GM19023 (cell line): ENCODE data around the gene NRP2.

Experiments
- ATAC-seq: cut with Tn5 transposase; IDR thresholded peaks from one replicate; pipeline ENCODE4 v1.9.1; 2021; ENCODE audit warnings: mild to moderate bottlenecking, moderate library complexity; ENCODE audit not compliant: unreplicated experiment

Gene NRP2

DNA sequence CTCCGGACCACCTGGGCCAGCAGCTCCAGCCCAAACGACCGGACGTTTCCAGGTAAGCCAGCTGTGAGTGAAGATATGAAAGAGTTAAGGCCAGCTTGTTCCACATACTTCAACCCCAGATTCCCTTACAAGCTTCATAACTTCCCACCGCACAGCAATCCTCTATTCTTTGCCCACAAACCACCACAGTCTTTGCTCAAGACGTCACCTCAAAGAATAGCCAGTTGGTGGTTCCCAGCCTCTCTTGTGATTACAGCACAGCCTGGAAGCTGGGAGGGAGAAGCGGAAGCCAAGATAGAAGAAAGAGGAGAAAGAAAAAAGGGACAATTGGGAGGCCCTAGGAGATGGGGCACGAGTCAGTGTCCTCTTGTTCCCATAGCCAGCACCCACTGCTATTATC, 70.6 kb downstream of the NRP2 start:
- ATAC-seq = no peak

DNA sequence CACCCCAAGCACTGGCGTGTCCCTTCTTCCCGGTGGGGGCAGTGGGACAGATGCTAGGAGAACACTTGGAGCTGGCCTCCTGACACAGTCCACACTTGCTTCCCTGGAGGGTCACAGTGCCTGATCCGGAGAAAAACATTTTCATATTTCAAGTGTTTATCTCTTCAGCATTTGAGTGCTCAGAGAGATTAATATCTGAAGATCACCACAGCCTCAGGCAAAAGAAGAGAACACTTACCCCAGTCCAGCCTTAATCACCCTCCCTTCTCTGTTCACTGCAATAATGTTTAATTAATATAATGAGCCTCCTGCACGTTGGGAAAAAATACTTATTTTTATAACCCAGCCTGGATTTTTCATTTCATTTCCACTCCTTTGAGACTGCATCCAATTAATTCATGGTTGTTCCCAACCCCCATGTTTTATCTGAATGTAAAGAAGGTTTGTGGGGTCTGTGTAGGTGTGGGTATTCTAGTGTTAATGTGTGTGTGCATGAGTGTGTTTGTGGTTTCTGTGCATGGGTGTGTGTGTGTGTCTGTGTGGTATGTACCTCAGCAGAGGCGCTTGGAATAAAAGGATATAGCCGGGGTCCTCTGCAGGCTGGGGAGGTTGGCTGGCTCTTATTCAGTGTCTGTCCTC, 72.1 kb downstream of the NRP2 start:
- no peak for ATAC-seq

DNA sequence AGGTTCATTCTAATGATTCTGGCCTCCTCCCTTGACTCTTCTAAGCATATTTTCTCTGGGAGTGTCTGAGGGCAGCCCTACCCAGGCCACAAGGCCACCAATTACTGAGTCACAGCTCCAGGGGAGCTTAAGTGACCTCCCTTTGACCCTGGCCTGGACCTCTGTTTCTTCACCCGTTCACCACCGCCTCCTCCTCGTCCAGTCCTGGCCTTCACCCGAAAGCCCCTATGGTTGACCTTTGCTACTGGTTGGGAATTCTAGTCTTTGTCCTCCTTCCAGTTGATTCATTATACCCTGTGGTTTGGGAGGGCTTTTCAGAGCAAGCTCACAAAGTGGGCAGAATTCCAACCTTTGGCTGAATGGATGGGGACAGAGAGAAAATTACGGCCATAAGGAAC, 72.6 kb downstream of the NRP2 start:
- no peak for ATAC-seq

DNA sequence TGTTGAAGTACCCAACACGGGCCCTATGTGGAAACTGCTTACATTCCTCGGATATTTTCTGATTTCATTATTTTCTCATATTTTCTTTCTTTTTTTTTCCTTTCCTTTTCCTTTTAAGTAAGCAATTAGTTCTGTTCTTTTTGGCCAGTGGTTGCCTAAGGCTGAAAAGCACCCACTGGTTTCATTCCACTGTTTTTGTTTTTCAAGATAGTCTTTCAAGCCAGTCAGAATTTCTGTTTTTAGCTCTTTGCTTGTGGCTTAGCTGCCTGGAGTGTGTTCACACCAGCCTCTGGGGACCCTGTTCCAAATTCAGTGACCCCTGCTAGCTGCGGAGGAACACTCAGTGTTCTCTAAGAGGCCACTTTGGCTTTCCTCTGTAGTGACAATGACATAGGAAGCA, 73.6 kb downstream of the NRP2 start:
- ATAC-seq = no peak

DNA sequence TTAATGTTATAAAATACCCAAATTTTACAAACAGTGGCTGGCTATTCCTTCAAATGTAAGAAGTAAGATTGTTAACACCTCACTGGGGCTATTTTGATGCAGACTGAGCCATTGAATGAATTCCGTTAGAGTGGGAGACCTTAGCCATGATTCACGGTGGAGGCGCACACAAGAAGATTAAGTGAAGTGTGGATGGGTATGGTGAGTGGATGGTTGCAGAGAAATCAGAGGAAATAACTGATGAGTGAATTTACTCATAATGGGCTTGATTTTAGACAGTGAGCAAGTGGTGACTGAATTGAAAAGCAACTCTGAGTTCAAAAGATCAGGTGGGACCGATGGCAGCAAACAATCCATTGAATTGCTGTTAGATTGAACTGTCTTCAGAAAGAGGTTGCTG, 75.0 kb downstream of the NRP2 start:
- ATAC-seq = no peak

DNA sequence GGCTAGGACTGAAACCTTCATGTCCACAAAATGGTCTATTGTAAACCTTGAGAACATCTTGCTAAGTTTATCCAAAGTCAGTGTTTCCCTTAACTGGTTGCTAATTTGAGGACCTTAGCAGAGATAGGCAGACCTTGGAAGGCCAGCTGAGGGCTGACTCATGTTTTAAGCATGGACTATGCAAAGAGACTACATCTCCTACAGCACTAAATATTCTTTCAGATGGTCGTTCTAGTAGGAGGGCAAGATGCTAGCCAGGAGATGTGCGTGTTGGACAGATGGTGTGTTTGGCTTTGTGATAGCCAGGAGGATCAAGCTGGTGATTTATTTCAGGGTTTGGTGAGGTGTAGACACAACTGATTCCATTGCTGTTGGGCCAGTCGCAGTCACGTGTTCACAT, 75.8 kb downstream of the NRP2 start:
- ATAC-seq = no peak

DNA sequence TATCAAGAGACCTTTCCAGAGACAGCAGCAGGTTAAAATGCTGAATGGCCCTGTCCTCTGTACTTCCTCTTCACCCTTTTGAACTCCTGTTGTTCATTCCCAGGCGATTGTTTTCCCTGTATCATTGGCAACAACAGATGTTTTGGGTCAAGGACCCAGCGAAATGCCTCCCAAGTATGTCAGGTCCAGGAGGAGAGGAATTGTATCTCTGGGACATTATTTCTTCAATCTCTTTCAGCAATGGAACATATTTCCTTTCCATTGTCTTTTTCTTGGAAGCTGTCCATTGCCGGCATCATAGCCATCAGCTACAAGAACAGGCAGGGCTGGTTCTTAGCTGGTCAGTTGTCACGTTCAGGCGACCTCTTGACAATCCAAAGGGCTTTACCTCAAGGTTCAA, 76.2 kb downstream of the NRP2 start:
- no peak for ATAC-seq

DNA sequence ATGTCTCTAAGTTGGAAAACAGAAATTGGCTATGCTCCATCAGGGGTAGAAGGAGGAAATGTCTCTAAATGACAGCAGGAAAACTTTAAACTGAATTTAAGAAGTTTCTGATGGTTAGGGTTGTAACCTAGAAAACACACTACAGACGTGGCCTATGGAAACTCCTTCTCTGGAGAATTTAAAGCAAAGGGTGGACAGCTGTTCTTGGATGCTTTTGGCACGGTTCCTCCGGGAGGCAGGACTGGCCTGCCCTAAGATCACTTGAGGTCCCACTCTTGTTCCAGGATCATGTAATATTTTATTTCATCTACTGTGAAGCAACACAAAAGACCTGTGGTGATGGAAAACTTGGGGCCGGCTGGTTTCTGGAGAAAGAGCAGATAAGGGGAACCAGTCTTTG, 77.0 kb downstream of the NRP2 start:
- no peak for ATAC-seq

DNA sequence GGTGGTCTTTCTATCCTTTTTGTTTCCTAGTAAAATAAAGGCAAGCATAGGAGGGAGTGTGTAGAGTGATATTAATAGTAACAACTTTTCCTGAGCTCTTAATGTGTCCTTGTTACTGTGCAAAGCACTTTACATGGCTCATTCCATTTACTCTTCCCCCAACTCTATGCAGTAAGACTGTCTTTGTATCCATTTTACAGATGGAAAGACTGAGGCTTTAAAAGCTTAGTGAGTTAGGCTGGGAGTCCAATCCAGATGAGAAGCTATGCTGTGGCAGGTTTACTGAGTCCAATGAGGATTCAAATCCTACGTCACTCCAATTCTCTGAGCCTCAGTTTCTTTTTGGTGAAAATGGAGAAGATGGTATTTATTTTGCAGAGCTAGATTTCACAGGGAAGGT, 77.4 kb downstream of the NRP2 start:
- ATAC-seq = no peak

DNA sequence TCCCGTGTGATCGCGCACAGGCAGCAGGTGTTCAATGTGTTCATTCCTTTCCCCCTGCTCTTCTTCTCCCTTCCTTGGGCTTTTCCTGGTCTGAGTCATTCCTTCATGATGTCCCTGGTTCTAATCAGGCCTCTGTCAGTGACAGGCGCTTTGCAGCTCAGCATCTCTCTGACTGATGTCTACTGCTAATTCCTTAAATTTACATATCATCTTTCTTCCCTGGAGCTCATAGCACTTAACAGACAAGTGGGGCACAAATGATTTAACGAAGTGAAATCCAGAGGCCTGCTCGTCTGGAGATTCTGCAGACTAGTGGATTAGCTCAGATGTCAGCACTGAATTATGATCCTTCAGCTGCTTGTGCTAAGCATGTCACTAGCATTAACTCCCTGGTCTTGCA, 77.9 kb downstream of the NRP2 start:
- no peak for ATAC-seq

DNA sequence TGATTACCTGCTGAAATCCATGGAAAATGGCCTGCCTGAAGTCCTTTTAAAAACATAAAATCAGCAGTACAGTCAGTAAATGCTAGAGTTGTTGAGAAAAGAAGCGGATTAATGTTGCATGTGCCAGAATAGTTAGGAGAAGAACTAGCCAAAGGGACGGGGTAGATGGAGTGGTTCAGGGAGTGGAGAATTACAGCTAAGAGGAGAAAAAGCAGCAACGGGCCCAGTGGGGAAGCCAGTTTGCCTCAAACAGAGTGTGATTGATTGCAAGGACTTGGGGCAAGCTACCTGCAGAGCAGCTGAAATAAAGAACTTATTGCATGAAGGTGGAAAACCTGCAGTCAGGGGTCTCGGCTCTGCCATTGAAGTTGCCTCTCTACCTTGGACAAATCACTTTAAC, 79.1 kb downstream of the NRP2 start:
- no peak for ATAC-seq

DNA sequence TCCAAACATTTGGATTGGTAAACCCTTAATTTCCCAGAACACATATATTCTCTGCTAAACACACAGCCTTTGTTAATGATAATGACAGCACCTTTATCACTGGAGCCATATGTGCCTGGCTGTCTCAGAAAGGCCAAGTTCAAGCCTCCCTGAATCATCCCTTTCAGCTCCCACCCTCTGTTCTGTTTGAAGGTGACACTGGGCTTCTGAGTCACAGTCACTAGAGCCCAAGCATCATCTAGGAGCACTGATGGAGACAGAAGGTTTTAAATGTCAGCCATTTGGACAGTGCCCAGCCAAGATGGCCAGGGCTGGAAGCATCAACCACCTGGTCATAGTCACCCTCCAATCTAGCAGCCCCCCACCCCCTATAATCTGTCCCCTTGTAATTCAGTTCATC, 80.6 kb downstream of the NRP2 start:
- no peak for ATAC-seq

DNA sequence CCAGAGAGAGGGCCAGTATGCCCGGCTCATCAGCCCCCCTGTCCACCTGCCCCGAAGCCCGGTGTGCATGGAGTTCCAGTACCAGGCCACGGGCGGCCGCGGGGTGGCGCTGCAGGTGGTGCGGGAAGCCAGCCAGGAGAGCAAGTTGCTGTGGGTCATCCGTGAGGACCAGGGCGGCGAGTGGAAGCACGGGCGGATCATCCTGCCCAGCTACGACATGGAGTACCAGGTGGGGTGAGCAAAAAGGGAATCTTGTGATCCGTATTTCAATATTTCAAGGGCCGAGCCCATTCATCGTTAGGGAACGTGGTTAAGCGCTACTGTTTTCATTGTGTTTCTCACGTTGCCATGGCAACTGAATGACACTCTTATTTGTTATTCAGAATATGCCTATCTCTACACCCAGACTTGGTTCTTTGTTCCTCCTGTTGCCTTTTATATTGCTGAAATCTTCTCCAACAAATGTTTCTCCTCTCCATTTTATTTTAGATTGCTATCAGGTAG, 81.5 kb downstream of the NRP2 start:
- peak; percentile 38 for ATAC-seq

DNA sequence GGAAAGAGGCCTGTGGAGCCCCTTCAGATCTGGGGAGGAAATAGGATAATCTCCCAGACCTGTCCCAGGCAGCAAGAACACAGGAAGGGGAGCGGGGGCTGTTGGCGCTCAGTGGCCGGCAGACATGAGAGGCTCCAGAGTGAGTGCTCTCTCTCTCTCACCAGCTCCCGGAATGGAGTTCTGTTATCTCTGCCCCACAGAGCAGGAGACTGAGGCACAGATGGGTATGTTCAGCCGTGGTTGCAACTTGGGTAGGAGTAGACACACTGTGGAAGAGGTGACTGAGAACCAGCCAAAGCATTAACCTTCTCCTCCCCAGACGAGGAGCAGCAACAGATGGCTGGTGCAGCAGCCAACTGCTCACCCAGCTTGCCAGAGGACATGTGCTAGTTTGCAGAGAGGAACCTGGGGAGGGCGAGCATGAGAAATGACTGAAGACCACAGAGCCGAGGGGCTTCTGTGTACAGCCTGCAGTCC, 82.0 kb downstream of the NRP2 start:
- ATAC-seq = no peak

DNA sequence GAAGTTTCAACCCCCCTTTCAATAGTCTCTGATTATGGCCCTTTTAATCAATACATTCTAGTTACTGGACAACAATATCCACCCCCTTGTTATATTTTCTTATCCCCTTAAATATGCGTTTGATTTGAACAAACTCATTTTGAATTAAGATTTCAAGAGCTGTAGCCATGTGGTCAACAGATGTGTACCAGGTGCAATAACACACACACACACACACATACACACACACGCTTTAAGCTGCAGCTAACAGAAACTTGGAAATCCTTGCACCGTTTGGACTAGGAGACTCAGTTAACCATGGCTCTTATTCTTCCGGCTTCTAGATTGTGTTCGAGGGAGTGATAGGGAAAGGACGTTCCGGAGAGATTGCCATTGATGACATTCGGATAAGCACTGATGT, 82.8 kb downstream of the NRP2 start:
- no peak for ATAC-seq

DNA sequence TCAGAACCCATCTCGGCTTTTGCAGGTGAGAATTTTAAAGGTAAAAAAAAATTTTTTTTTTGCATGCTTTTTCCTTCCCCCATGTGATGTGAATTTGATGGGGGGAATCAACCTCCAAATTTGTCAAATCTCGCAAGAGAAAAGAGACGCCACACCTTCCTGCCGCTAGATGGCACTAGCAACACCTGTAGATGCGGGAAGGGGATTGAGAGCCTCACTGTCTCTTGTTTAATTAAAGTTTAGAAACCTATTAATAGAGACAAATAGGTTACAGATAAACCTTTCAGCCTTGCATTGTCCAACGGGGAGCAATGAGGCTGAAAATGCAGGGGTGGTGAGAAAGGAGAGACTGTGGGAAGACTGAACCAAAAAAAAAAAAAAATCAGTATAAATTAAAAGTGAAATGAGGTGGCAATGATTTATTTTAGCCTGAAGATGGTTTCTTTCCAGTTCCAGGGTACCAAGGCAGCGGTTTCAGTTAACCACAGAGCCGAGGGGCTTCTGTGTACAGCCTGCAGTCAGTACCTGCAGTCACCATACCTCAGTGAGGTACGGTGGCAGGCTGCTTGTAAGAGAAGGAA, 84.6 kb downstream of the NRP2 start:
- no peak for ATAC-seq

DNA sequence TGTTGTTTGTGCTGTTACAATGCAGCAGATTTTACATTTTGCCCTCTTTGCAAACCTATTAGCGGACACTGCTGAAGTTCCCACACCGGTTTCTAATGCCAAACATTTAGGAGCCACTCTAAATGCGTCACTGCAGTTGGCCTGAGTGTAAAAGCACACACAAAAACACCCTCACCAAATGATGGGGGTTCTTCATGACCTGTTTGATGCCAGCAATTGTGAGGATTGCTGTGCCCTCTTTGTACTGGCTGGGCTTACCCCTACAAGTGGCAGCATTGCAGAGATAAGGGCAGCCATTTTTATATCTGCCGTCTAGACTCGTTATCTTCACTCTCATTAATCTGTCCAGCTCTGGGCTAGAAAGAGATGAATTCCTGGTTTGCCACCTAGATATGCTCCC, 85.3 kb downstream of the NRP2 start:
- no peak for ATAC-seq

DNA sequence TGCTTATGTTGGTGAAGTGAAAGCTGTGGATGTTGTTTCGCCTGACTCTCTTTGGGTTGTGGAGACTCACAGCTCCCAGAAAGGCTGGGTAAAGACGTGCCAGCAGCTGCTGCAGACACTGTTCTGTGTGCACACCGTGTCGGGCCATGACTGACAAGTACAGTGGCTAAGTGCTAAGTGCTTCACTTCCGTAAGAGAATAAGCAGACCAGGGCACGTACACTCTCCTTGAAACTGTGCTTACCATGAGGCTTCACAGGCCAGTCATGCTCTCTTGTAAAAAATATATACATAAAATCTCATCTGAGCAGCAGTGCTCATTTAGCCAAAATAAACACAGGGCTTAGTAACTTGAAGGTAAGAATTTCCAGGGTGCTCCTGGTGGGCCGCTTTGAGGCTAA, 86.0 kb downstream of the NRP2 start:
- ATAC-seq = no peak

DNA sequence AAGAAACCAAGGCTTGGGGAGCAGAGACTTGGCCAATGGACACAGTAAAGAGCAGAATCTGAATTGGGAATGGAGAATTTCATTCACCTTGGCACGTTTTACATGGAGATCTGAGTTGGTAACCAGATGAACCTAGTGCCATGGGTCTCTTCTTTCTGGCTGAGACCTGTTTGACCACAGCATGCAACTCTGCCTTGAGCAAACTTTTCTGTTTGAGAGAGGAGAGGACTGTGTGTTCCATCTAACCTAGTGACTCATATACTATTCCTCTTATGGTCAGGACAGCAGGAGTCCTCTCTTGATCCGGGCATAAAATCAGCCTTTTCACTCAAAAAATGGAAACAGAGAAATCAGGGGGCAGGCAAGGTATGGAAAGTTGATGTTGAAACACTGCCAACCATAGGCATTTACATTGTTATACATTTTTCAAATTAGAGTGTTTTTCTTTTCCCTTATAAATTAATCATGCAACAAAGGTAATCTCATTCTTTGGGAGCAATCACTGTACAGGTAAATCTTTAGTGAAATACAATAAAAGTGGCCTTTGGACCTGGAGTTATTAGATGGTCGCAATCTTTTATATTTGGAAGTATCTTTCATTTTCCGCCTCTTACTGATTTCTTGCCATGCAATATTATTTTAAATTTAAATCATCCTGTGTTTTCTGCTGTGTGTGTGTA, 86.7 kb downstream of the NRP2 start:
- no peak for ATAC-seq

DNA sequence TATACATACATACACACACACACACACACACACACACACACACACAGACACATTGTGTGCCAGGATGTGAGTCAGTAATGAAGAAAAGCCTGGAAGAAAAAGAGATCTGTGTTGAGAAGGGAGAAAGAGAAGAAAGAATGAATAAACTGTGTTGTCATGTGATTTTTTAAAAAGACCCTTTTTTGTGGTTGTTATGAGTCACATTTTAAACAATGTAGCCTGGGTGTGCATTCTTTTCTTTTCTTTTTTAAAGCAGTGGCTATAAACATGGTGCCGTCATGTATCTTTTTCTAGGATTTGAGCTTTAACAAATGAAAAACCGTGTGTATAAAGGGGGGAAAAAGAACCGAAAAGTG, 87.2 kb downstream of the NRP2 start:
- ATAC-seq = no peak

DNA sequence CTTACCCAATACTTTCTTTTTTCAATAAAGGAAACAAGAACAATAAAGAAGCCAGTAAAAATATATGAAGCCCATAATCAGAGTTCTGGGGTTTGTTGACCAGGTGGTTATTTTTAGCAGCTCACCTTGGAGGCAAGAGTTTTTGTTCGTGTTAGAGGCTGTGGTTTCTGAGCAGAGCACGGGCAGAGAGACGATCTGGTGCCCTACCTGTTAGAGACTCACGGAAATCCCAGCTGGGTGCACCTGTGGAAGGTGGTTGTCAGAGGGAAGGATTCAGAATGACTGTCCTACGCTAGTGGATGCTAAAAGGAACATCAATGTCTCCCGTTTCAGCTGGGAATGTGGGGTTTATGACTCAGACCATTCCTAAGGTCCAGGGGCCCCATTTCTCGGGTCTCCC, 87.6 kb downstream of the NRP2 start:
- no peak for ATAC-seq

DNA sequence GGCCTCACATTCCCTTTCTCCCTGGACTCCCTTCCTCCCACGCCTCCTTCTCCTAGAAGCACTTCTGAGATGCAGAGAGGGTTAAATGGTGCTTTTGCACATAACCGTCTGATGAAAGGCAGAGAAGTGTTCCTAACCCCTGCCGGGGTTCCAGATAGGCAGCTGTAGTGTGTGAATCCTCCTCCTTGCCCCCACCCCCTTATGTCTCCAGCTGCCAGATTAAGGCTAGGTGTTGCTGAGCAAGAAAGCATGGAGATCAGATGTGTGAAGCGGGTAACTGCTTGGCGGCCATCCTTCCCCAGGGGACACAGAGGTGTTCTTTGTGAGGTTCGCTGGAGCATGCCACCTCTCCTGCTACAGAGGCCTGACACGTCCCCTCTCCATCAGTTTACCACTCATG, 88.3 kb downstream of the NRP2 start:
- no peak for ATAC-seq

DNA sequence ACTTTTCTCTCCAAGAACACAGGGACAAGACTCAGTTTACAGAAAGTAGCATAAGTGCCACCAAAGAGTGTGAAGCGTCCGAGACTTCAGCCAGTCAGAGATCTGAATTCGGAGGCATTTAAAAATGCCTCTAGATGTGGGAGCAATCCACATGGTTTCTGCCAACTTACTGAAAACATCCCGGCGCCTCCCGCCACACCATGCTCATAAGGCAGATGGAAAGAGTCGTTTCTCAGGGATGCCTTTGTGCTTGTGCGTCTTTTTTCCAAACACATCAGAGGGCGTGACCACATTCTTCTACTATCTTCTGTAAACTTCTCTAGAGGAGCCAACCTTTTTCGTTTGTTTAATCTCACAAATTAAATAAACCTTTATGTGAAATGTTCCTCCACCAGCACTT, 88.7 kb downstream of the NRP2 start:
- ATAC-seq = no peak
